CD14-positive monocyte (primary cell): ENCODE data around the gene MAP3K3. TPM values are rescaled to one million over a fixed set of nuclear protein-coding genes. Genes with fewer than 3 reads are reported as not detected.

Source experiments
- DNase-seq, 3 donors: peaks; one replicate each; pipeline ENCODE4 v3.0.0-alpha.2; 2011 to 2022
- H2AFZ ChIP-seq: 2 replicates; pipeline ENCODE4 v1.6.0; 2012; ENCODE audit warnings: mild to moderate bottlenecking, low read depth, low read length, inconsistent platforms; ENCODE audit not compliant: insufficient read depth, poor library complexity, severe bottlenecking
- H3K27ac ChIP-seq, 2 donors: 1 replicate in 1 of 2; 2 replicates in 1 of 2; pipeline ENCODE4 v1.5.1; 2012 to 2013; ENCODE audit warnings: low read length in 2 of 2, control low read depth in 1 of 2, inconsistent platforms in 1 of 2, low read depth in 1 of 2, mild to moderate bottlenecking in 1 of 2
- H3K27me3 ChIP-seq, 2 donors: one replicate each; pipeline versions ENCODE4 v1.6.0 to v1.6.1; 2011 to 2013; ENCODE audit warnings: low read length in 2 of 2; ENCODE audit not compliant: control insufficient read depth in 2 of 2, insufficient read depth in 2 of 2
- H3K36me3 ChIP-seq, 2 donors: replicated peaks in 1 of 2; 1 replicate in 1 of 2; 2 replicates in 1 of 2; pipeline versions ENCODE4 v1.5.1 to v1.6.1; 2012 to 2013; ENCODE audit warnings: low read length in 2 of 2, control low read depth in 1 of 2, inconsistent platforms in 1 of 2, mild to moderate bottlenecking in 1 of 2; ENCODE audit not compliant: insufficient read depth in 2 of 2, control insufficient read depth in 1 of 2
- H3K4me1 ChIP-seq, 2 donors: 1 replicate in 1 of 2; 2 replicates in 1 of 2; pipeline versions ENCODE4 v1.5.1 to v1.6.1; 2012 to 2013; ENCODE audit warnings: low read length in 2 of 2, control low read depth in 1 of 2, inconsistent platforms in 1 of 2, mild to moderate bottlenecking in 1 of 2, moderate library complexity in 1 of 2; ENCODE audit not compliant: insufficient read depth in 2 of 2, control insufficient read depth in 1 of 2
- H3K4me2 ChIP-seq: replicated peaks from 2 replicates; pipeline ENCODE3; 2012; ENCODE audit warnings: low read length, moderate library complexity, mild to moderate bottlenecking; ENCODE audit not compliant: poor library complexity, severe bottlenecking; ENCODE audit errors: extremely low read depth
- H3K4me3 ChIP-seq, 3 experiments: fragments of 200-600 bp in 1 of 3; sonication (generic) in 1 of 3; replicated peaks in 1 of 3; 1 replicate in 2 of 3; 2 replicates in 1 of 3; pipeline ENCODE4 v1.5.1; 2011 to 2013; ENCODE audit warnings: low read length in 3 of 3, mild to moderate bottlenecking in 3 of 3, control low read depth in 2 of 3, low read depth in 2 of 3, inconsistent platforms in 1 of 3, moderate library complexity in 1 of 3
- H3K79me2 ChIP-seq: 2 replicates; pipeline ENCODE4 v1.6.0; 2012; ENCODE audit warnings: mild to moderate bottlenecking, control low read depth, inconsistent platforms, low read length, moderate library complexity; ENCODE audit not compliant: insufficient read depth
- H3K9ac ChIP-seq: 2 replicates; pipeline ENCODE4 v1.6.0; 2017; ENCODE audit warnings: low read length, mild to moderate bottlenecking; ENCODE audit not compliant: insufficient read depth, poor library complexity, severe bottlenecking
- H3K9me3 ChIP-seq, 2 donors: replicated peaks in 1 of 2; 1 replicate in 1 of 2; 2 replicates in 1 of 2; pipeline versions ENCODE4 v1.5.1 to v1.6.1; 2012 to 2013; ENCODE audit warnings: low read length in 2 of 2, control low read depth in 1 of 2; ENCODE audit not compliant: control insufficient read depth in 1 of 2, insufficient read depth in 1 of 2
- H4K20me1 ChIP-seq: 2 replicates; pipeline ENCODE4 v1.6.0; 2012; ENCODE audit warnings: mild to moderate bottlenecking, low read length, control low read depth, moderate library complexity; ENCODE audit not compliant: insufficient read depth
- H3K27ac Mint-ChIP-seq, 7 donors: one replicate each; pipeline ENCODE4 v1.8.0; 2020; ENCODE audit warnings: mild to moderate bottlenecking in 7 of 7, mixed read lengths in 7 of 7, moderate library complexity in 6 of 7, inconsistent platforms in 2 of 7
- H3K27me3 Mint-ChIP-seq, 3 donors: one replicate each; pipeline ENCODE4 v1.8.0; 2021 to 2022; ENCODE audit warnings: low read depth in 3 of 3, mild to moderate bottlenecking in 3 of 3, mixed read lengths in 3 of 3, moderate library complexity in 3 of 3, inconsistent platforms in 1 of 3
- H3K36me3 Mint-ChIP-seq, 2 donors: one replicate each; pipeline ENCODE4 v1.8.0; 2020; ENCODE audit warnings: mixed read lengths in 2 of 2, inconsistent platforms in 1 of 2, mild to moderate bottlenecking in 1 of 2
- H3K4me1 Mint-ChIP-seq: one replicate; pipeline ENCODE4 v1.8.0; 2020; ENCODE audit warnings: mild to moderate bottlenecking, mixed read lengths
- H3K4me3 Mint-ChIP-seq, 2 donors: one replicate each; pipeline ENCODE4 v1.8.0; 2020; ENCODE audit warnings: mild to moderate bottlenecking in 2 of 2, mixed read lengths in 2 of 2, moderate library complexity in 1 of 2
- H3K9me3 Mint-ChIP-seq, 7 donors: one replicate each; pipeline ENCODE4 v1.8.0; 2020 to 2022; ENCODE audit warnings: mixed read lengths in 7 of 7, mild to moderate bottlenecking in 6 of 7, moderate library complexity in 6 of 7, inconsistent platforms in 2 of 7
- WGBS: methylation state at CpG from one replicate; pipeline ENCODE4 v1.1.5; 2013; ENCODE audit warnings: missing lambda C conversion rate; ENCODE audit not compliant: insufficient coverage; 5-methylcytosine and 5-hydroxymethylcytosine counted together
- intact Hi-C, 2 donors: fragments of 100-400 bp; cut with micrococcal nuclease; formaldehyde crosslinking; loops; one replicate each; pipeline versions ENCODE4 v1.15.0 to v1.15.1; 2023
- polyA plus RNA-seq, 3 donors: library from polyadenylated mRNA; depleted of rRNA in 1 of 3; unstranded in 2 of 3; stranded (reverse) in 1 of 3; fragments of 300-500 nt in 2 of 3; fragments of >200 nt in 1 of 3; fragmentation: Illumina TruSeq in 2 of 3; gene quantifications; 1 replicate in 2 of 3; 2 replicates in 1 of 3; pipeline ENCODE4 v1.2.3, GENCODE V29; 2012 to 2021
- TF ChIP-seq, protein P1 (sequence below): fragments of 200-600 bp; IDR thresholded peaks from one replicate; pipeline ENCODE4 v1.8.0; 2022; ENCODE audit warnings: antibody characterized with exemption, mild to moderate bottlenecking

The MAP3K3 gene
- polyA plus RNA-seq, 3 donors: 52.2 to 219 (median 63.6) TPM

DNA sequence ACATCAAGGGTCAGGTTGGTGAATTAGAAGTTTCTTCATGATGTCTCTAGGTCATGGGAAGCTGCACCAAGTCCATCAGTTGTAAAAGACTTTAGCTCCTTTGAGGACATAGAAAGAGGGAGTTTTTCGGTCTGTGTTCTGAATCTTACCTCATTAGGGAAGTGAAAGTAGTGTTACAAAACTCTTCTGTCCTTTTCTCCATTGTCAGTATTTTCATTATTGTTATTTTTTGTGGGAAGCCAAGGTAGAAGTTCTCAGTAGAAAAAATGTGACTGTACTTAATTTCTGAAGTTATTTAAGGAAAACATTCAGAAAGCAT lies 24.2 kb downstream of the MAP3K3 start:
- peaks cover 96% of the 10 kb centered on the region for H3K4me1 Mint-ChIP-seq
- Histone ChIP-seq H3K9me3 (no peaks in the 10 kb centered on the region), H3K4me3 (peak overlapping the region in 1 of 3 experiments; percentile 45), H3K36me3 (peaks cover 19 to 35% of the 10 kb centered on the region in 2 donors), H3K9ac (peak overlapping the region; percentile 0), H3K4me1 (peaks cover 97 to 100% of the 10 kb centered on the region in 2 donors), H3K27ac (peak overlapping the region; percentile 83 to 92), H2AFZ (no peak overlapping the region), H3K27me3 (no peaks in the 10 kb centered on the region), H4K20me1 (peaks cover 21% of the 10 kb centered on the region), H3K79me2 (peaks cover 72% of the 10 kb centered on the region), H3K4me2 (peak overlapping the region; percentile 55)
- peaks cover 0 to 1% (median 0%) of the 10 kb centered on the region in 3 donors for H3K27me3 Mint-ChIP-seq
- intact Hi-C loops: no loop called here
- peaks cover 47 to 68% of the 10 kb centered on the region in 2 donors for H3K36me3 Mint-ChIP-seq
- DNase-seq: peak; percentile 75 to 91 (median 83)
- TF ChIP-seq, protein P1, sequence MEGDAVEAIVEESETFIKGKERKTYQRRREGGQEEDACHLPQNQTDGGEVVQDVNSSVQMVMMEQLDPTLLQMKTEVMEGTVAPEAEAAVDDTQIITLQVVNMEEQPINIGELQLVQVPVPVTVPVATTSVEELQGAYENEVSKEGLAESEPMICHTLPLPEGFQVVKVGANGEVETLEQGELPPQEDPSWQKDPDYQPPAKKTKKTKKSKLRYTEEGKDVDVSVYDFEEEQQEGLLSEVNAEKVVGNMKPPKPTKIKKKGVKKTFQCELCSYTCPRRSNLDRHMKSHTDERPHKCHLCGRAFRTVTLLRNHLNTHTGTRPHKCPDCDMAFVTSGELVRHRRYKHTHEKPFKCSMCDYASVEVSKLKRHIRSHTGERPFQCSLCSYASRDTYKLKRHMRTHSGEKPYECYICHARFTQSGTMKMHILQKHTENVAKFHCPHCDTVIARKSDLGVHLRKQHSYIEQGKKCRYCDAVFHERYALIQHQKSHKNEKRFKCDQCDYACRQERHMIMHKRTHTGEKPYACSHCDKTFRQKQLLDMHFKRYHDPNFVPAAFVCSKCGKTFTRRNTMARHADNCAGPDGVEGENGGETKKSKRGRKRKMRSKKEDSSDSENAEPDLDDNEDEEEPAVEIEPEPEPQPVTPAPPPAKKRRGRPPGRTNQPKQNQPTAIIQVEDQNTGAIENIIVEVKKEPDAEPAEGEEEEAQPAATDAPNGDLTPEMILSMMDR: no peak
- no peaks in the 10 kb centered on the region for H3K9me3 Mint-ChIP-seq
- peak overlapping the region in 1 of 2 donors; percentile 61 for H3K4me3 Mint-ChIP-seq
- WGBS: no CpG with 5 or more reads among the region's 1 CpG
- peak overlapping the region; percentile 91 to 99 (median 95) for H3K27ac Mint-ChIP-seq

DNA sequence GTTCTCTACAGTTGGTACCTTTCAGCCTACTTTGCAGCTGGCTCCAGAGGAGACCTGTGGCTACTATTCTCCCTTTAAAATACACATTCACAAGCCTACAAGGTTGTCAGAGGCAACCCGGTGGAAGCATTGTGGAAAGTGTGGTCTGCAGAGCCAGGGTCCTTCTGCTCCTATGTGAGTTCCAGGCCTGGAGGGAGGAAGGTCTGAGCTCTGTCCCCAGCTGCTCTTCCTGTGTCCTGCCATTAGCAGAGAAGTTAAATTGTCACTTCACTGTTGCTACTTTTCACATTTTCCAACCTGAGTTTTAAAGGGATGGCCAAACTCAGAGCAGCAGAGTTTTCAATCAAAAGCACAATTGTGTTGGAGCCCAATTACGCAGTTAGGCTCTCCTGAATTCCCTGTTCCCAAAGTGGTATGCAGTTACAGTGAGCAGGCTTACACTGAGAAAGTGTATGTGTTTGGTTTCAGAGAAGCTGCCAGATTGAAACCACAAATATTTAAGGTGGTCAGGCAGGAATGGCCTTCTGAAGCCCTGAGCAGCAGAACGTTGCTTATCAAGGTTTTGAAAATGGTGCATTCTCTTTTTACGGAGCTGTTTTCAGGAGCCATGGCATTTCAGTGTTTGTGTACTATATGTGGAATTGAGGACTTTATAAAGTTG lies 25.0 kb downstream of the MAP3K3 start:
- Histone ChIP-seq H4K20me1 (peaks cover 28% of the 10 kb centered on the region), H3K9ac (no peak overlapping the region), H3K9me3 (no peaks in the 10 kb centered on the region), H3K27ac (peak overlapping the region; percentile 74 to 92), H3K79me2 (peaks cover 79% of the 10 kb centered on the region), H3K4me3 (peak overlapping the region in 1 of 3 experiments; percentile 36), H3K4me1 (peaks cover 98 to 100% of the 10 kb centered on the region in 2 donors), H3K27me3 (no peaks in the 10 kb centered on the region), H2AFZ (no peak overlapping the region), H3K36me3 (peaks cover 22 to 43% of the 10 kb centered on the region in 2 donors), H3K4me2 (peak overlapping the region; percentile 55)
- WGBS: 90% methylated on average over 3 of the region's 4 CpGs
- Mint-ChIP-seq H3K4me3 (peak overlapping the region in 1 of 2 donors; percentile 53), H3K36me3 (peaks cover 52 to 74% of the 10 kb centered on the region in 2 donors), H3K4me1 (peaks cover 96% of the 10 kb centered on the region), H3K9me3 (no peaks in the 10 kb centered on the region), H3K27me3 (peaks cover 0 to 2% (median 1%) of the 10 kb centered on the region in 3 donors), H3K27ac (peak overlapping the region; percentile 91 to 99 (median 95))
- intact Hi-C loops: no loop called here
- TF ChIP-seq, protein P1: no peak
- no peak for DNase-seq
